GM12892 (cell line): ENCODE results near the gene NDRG3.

Experiments used
- DNase-seq: peaks from one replicate; pipeline ENCODE4 v3.0.0; 2011; ENCODE audit not compliant: insufficient read length
- FAIRE-seq: peaks from 2 replicates; lab custom pipeline; 2011; peaks lifted over from hg19 to GRCh38; lab: Jason Lieb, UNC
- POLR2A ChIP-seq: IDR thresholded peaks from 2 replicates; pipeline ENCODE4 v1.6.1; 2011; ENCODE audit warnings: low read depth, low read length, control low read depth
- POLR2AphosphoS5 ChIP-seq: IDR thresholded peaks from 2 replicates; pipeline ENCODE4 v1.6.1; 2011; ENCODE audit warnings: low read depth, low read length, control low read depth
- TAF1 ChIP-seq: IDR thresholded peaks from 2 replicates; pipeline ENCODE4 v1.6.1; 2011; ENCODE audit warnings: low read depth, mild to moderate bottlenecking, control low read depth, low read length, borderline replicate concordance

Gene NDRG3

DNA sequence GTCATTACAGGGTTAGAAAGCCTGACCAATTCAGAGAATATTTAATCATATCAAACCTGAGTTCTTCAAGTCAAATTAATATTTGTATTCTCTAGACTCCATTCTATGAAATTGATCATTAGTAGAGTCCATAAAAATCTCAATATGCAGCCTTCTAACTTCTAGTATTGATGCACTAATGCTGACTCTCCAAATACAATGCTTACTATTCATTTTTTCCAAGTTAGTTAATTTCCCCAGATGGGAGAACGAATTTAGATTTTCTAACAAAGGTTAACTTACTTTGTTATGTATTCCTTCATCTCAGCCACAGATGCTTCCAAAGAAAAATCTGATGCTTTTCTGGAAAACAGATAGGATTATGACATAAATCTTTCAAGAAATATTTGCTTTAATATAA lies 12.4 kb upstream of the NDRG3 start:
- FAIRE-seq (no peak), DNase-seq (no peak)
- TF ChIP-seq TAF1, result no peak
- TF ChIP-seq POLR2A, result no peak
- no peak for TF ChIP-seq POLR2AphosphoS5

DNA sequence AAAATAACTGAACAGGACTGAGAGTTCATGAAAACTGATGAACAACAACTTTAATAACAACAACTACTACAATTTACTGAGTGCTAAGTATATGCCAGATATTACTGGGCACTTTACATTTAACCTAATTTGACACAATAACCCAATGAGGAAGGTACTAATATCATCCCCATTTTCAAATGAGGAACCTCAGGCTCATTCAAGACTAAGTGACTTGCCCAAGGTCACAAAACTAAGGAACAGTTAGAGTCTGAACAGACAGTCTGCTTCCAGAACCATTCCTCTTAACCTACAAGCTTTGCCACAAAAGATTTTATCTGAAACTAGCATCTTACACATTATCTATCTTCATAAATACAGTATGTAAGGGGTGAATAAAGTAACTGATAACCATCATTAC lies 10.6 kb upstream of the NDRG3 start:
- DNase-seq, result no peak
- FAIRE-seq, result no peak
- TF ChIP-seq POLR2AphosphoS5 (no peak), TAF1 (no peak)

DNA sequence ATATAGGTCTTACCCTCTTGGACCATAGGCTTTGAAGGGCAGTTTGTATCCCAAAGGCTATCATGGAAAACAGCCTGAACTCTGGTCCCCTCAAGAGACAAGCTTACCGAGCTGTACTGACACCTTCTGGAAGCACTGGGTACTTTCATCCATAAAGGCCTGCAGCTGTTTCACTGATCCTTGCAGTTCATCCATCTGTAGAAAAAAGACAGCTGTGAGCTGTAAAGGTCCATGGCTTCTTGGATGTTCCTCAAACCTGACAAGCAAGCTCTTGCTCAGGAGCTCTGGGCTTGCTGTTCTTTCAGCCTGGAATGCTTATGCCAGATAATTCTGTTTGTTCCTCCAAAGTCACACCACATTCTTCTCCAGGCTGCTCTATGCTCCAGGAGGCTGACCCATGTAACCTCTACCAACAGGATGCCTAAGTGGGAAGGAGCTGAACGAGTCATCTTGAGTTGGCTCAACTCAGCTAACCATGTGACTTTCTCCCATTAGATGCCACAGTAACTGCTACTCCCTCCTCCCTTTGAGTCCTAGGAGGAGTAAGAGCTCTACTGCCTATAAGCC lies 8.8 kb upstream of the NDRG3 start:
- TF ChIP-seq POLR2AphosphoS5 (no peak), POLR2A (no peak), TAF1 (no peak)
- FAIRE-seq (peak; percentile 74), DNase-seq (no peak)

DNA sequence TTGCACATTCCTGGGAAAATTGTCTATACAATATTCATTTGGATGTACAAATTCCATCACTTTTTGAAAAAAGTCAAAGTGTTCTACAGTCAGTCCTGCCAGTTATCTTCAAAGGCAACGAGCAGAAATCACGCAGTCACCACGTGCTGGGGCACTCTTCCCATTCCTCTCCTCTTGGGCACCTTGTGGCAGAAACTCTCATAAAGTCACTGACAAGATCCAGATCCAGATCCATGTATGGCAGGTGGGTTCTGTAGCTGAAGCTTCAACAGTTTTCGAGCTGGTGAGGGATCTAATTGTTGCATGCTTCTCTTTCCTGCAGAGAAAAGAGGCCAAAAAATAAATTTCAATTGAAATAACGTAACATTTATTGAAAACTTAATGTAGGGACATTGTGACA lies 6.7 kb upstream of the NDRG3 start:
- no peak for TF ChIP-seq POLR2AphosphoS5
- no peak for TF ChIP-seq TAF1
- TF ChIP-seq POLR2A, result no peak
- DNase-seq, result no peak
- no peak for FAIRE-seq

DNA sequence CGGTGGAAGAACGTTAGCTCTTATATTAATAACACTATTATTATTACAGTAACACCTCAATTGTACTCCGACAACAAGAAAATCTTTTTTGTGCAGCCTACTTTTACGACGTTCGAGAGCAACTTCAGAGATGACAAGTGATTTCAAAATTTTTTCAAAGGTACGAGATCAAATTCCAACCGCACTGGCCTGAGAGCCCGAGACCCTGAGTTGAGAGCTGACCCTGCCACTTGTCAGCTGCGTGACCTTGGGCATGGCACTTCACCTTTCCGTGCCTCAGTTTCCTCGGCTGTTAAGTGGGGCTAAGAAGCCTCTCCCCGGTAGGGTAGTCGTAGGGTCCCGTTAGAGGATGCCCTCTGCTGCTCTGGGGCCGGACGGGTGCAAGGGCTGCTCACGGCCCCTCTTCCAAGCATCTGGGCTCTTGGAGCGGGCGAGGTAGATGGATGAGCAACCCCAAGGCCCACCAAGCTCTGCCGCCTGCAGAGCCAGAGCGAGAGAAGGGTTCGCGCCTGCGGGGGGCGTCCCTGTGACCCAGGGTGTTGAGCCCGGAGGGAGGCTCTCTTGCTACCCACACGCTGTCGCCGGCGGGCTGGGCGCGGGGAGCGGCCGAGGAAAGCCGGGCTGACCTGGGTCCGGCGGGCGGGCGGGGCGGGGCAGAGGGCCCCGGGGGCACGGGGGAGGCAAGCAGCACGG lies 510 bp downstream of the NDRG3 start:
- FAIRE-seq (no peak), DNase-seq (no peak)
- TF ChIP-seq POLR2A (no peak), POLR2AphosphoS5 (no peak), TAF1 (no peak)

DNA sequence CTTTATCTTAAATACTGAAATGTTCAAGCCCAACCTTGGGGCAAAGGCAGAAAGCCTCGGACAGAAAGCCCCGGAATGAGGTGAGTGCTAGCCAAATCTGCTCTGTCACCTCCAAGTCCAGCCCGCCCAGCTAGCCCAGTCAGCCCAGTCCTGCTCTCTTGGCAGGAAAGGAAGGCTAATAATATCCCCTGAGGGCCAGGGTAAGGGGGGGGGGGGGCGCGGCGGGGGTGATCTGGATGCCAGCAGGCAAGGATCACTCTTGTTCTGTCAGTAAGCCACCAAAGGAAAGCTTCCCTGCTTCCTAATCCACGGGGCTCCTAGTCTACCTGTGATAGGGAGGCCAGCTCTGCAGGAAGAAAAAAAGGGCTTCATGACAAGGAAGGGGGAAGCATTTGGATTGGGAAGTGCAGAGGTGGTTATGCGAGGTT lies 1.1 kb downstream of the NDRG3 start:
- no peak for DNase-seq
- FAIRE-seq, result no peak
- no peak for TF ChIP-seq TAF1
- no peak for TF ChIP-seq POLR2A
- no peak for TF ChIP-seq POLR2AphosphoS5

DNA sequence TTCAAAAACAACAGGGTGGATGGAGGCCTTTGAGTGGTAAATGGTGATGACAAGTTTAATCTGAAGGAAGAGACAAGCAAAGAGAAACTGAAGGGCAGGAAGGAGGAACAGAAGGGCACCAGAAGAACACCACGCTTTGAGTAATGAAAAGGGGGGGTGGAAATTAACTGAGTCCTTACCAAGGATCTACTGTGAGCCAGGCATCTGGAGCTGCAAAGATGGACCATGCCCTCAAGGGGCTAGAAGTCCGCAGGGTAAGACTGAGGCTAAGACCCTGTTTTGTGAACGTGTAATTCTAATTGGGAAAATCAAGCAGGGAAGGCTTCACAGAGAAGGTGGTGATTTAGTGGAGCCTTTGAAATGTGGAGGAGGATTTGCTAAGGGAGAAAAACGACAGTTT lies 1.6 kb downstream of the NDRG3 start:
- TF ChIP-seq POLR2AphosphoS5 (no peak), POLR2A (no peak), TAF1 (no peak)
- no peak for FAIRE-seq
- DNase-seq, result no peak

DNA sequence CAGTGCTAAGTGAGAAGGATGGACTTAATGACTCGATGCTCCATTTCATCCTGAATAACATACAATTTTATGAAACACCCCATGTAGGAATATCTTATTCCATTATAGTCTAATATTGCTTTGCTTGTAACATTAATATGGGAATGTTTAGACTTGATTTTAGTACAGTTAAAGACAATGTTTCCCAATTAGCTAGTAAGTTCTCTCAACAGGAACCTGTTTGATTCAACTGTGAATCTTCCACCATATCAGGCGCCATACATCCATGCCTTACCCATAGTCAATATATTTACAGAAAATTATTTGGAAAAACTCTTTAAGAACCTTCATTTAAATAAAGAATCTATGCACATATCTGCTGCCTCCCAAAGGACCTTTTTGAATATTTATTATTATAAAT lies 3.3 kb downstream of the NDRG3 start:
- no peak for FAIRE-seq
- TF ChIP-seq POLR2AphosphoS5, result no peak
- TF ChIP-seq TAF1, result no peak
- no peak for TF ChIP-seq POLR2A
- no peak for DNase-seq

DNA sequence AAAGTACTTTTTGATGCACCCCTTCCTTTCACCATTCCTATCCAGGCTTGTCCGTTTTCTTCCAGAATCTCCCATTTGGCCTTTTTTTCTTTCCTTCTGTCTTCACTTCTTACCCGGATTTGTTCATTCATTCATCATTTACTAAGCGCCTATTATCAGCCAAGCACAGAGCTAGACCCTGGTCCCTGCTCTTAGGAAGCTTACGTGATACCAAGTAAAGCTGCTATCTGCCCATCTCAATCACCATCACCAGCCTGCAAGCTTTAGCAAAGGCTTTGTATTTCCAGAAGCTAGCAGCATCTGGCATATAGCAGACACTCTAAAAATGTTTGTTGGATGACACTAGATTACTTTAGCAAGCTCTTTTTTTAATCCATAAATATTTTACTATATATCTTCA lies 4.8 kb downstream of the NDRG3 start:
- TF ChIP-seq POLR2AphosphoS5 (no peak), TAF1 (no peak), POLR2A (no peak)
- no peak for DNase-seq
- no peak for FAIRE-seq

DNA sequence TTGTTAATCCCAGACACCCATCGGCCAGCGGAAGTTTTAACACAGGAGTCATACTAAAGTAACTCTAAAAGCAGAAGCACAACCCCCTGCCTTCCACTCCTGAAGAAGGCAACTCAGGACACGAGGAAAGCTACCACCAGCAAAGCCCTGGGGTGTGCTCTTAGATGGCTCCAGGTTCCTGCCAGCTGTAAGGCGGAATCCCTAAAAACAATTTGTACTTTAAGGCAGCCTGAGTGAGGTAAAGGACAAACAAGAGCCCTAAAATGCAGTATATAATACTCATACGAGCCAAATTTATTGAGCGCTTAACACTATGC lies 8.7 kb downstream of the NDRG3 start:
- no peak for TF ChIP-seq POLR2AphosphoS5
- no peak for TF ChIP-seq POLR2A
- no peak for TF ChIP-seq TAF1
- DNase-seq (no peak), FAIRE-seq (no peak)

DNA sequence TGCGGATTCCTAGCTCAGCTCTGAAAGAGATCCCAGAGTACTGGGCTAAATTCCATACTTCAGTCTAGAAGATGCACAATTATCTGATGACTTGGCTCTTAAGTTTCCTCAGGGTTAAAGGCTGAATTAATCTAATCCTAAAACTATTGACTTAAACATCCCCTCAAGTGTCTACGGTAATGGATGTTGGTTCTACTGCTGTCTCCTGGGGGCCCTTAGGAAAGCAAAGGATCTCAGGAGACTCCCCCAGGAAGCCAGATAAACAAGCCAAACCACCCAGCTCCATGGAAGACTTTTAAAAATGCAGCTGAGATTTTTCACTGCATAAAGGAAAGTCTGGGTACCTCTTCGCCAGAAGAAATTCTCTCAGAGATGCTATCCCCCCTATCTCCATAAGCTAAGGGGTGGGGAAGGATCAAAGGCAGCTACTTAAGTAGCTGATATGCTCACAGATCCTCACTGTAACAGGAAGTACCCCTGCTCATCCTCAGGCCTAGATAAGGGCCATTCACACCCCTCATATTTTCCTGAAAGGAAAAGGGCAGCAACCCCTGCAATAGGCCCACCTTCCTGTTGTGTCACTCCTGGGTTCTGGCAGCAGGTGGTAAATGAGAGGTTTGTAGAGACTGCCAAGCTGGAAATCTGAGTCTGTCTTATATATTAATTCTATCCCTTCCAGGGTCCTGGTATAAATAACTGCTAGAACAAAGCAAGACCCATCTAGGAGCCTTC lies 9.3 kb downstream of the NDRG3 start:
- no peak for DNase-seq

DNA sequence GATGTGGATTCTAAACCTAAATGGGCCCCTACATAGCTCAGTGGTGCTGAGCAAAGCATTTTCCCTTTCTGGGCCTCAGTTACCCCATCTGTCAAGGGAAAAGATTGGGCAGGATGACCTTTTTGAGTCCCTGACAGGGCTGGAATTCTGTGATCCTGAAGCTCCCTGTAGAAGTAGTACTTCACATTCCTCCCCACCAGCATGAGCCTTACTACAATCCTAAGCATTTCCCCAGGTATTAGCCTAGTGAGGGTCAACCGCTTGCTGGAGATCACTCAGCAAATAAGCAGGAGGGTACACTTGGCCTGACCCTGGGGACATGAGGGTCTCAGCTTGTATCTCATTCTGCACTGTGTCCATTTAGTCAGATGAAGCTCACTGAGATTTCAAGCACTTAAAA lies 13.4 kb downstream of the NDRG3 start:
- TF ChIP-seq POLR2A (no peak), TAF1 (no peak), POLR2AphosphoS5 (no peak)
- FAIRE-seq, result no peak
- no peak for DNase-seq

More for the DNA sequence above, 9.3 kb downstream of the NDRG3 start:
- FAIRE-seq, result no peak
- no peak for TF ChIP-seq POLR2AphosphoS5
- no peak for TF ChIP-seq TAF1
- no peak for TF ChIP-seq POLR2A
